Trophoblast cell (in vitro differentiated cells and primary cell): ENCODE measurements around the gene DLD.

Experiments used
- DNase-seq, 2 donors: peaks; one replicate each; pipeline ENCODE4 v3.0.0-alpha.2; 2016
- H2AFZ ChIP-seq: 2 replicates; pipeline ENCODE4 v1.6.1; 2013; ENCODE audit warnings: low read length, moderate library complexity, mild to moderate bottlenecking; ENCODE audit not compliant: insufficient read depth, poor library complexity
- H2AK5ac ChIP-seq: 2 replicates; pipeline ENCODE4 v1.6.1; 2013; ENCODE audit warnings: mild to moderate bottlenecking, low read length
- H2BK120ac ChIP-seq: 2 replicates; pipeline ENCODE4 v1.6.1; 2013; ENCODE audit warnings: low read length, mild to moderate bottlenecking, moderate library complexity; ENCODE audit not compliant: insufficient read depth, poor library complexity
- H2BK12ac ChIP-seq: 2 replicates; pipeline ENCODE4 v1.6.1; 2013; ENCODE audit warnings: mild to moderate bottlenecking, low read length, moderate library complexity
- H2BK5ac ChIP-seq: 2 replicates; pipeline ENCODE4 v1.6.1; 2013; ENCODE audit warnings: low read length, low read depth, moderate library complexity, mild to moderate bottlenecking; ENCODE audit not compliant: poor library complexity
- H3K14ac ChIP-seq: 2 replicates; pipeline ENCODE4 v1.6.1; 2013; ENCODE audit warnings: mild to moderate bottlenecking, low read length
- H3K18ac ChIP-seq: 2 replicates; pipeline ENCODE4 v1.6.1; 2013; ENCODE audit warnings: mild to moderate bottlenecking, low read length
- H3K23ac ChIP-seq: 2 replicates; pipeline ENCODE4 v1.6.1; 2013; ENCODE audit warnings: low read length
- H3K27ac ChIP-seq: 2 replicates; pipeline ENCODE4 v1.5.1; 2013; ENCODE audit warnings: low read depth, mild to moderate bottlenecking, inconsistent platforms, low read length, moderate library complexity
- H3K27me3 ChIP-seq: 2 replicates; pipeline ENCODE4 v1.6.1; 2013; ENCODE audit warnings: inconsistent platforms, mild to moderate bottlenecking, low read length, moderate library complexity; ENCODE audit not compliant: insufficient read depth
- H3K36me3 ChIP-seq, 2 experiments: 1 replicate in 1 of 2; 2 replicates in 1 of 2; pipeline ENCODE4 v1.6.1; 2013; ENCODE audit warnings: low read length in 2 of 2, mild to moderate bottlenecking in 2 of 2, moderate library complexity in 1 of 2; ENCODE audit not compliant: insufficient read depth in 2 of 2, control insufficient read depth in 1 of 2
- H3K4ac ChIP-seq: 2 replicates; pipeline ENCODE4 v1.6.1; 2013; ENCODE audit warnings: low read depth, mild to moderate bottlenecking, low read length, moderate library complexity
- H3K4me1 ChIP-seq, 2 experiments: 1 replicate in 1 of 2; 2 replicates in 1 of 2; pipeline ENCODE4 v1.6.1; 2013; ENCODE audit warnings: low read length in 2 of 2, mild to moderate bottlenecking in 2 of 2, moderate library complexity in 1 of 2; ENCODE audit not compliant: insufficient read depth in 2 of 2, control insufficient read depth in 1 of 2
- H3K4me2 ChIP-seq: 2 replicates; pipeline ENCODE4 v1.6.1; 2013; ENCODE audit warnings: inconsistent platforms, mild to moderate bottlenecking, low read length, moderate library complexity
- H3K4me3 ChIP-seq: 2 replicates; pipeline ENCODE4 v1.5.1; 2013; ENCODE audit warnings: mild to moderate bottlenecking, low read depth, low read length, inconsistent platforms
- H3K79me1 ChIP-seq: one replicate; pipeline ENCODE4 v1.6.1; 2013; ENCODE audit warnings: low read length
- H3K79me2 ChIP-seq: 2 replicates; pipeline ENCODE4 v1.6.1; 2013; ENCODE audit warnings: low read length, mild to moderate bottlenecking; ENCODE audit not compliant: control insufficient read depth, insufficient read depth, poor library complexity
- H3K9ac ChIP-seq: 2 replicates; pipeline ENCODE4 v1.6.1; 2013; ENCODE audit warnings: mild to moderate bottlenecking, low read length
- H3K9me3 ChIP-seq: 2 replicates; pipeline ENCODE4 v1.6.1; 2013; ENCODE audit warnings: low read depth, mild to moderate bottlenecking, control low read depth, inconsistent platforms, low read length; ENCODE audit not compliant: insufficient read depth
- H4K12ac ChIP-seq: 2 replicates; pipeline ENCODE4 v1.6.1; 2013; ENCODE audit warnings: low read depth, mild to moderate bottlenecking, low read length, moderate library complexity
- H4K8ac ChIP-seq: 2 replicates; pipeline ENCODE4 v1.6.1; 2013; ENCODE audit warnings: low read depth, mild to moderate bottlenecking, low read length, moderate library complexity
- H4K91ac ChIP-seq: one replicate; pipeline ENCODE4 v1.6.1; 2013; ENCODE audit warnings: low read depth, mild to moderate bottlenecking, low read length, moderate library complexity
- WGBS: extraction: QIAGEN DNeasy Blood & Tissue Kit; methylation state at CpG from one replicate; pipeline ENCODE4 v1.1.7; 2013; ENCODE audit warnings: missing lambda C conversion rate; ENCODE audit not compliant: insufficient read length, insufficient coverage; ENCODE audit errors: extremely low coverage; 5-methylcytosine and 5-hydroxymethylcytosine counted together

The DLD gene

GRCh38 chr7:107865956-107866775 is 24.8 kb upstream of the DLD start:
- Histone ChIP-seq H2BK120ac (no peak overlapping the region), H3K4ac (no peak overlapping the region), H4K91ac (no peak overlapping the region), H4K12ac (no peak overlapping the region), H3K9me3 (no peaks in the 10 kb centered on the region), H3K4me2 (no peak overlapping the region), H4K8ac (no peak overlapping the region), H3K23ac (no peak overlapping the region), H2AFZ (no peak overlapping the region), H3K27me3 (no peaks in the 10 kb centered on the region), H2BK12ac (no peak overlapping the region), H3K14ac (no peak overlapping the region), H3K9ac (no peak overlapping the region), H3K18ac (no peak overlapping the region), H2AK5ac (no peak overlapping the region), H3K79me2 (no peaks in the 10 kb centered on the region), H3K36me3 (no peaks in the 10 kb centered on the region), H3K4me1 (no peaks in the 10 kb centered on the region), H3K79me1 (no peaks in the 10 kb centered on the region), H2BK5ac (no peak overlapping the region), H3K27ac (no peak overlapping the region), H3K4me3 (no peak overlapping the region)
- no CpG with 5 or more reads among the region's 1 CpG for WGBS
- DNase-seq: no peak

GRCh38 chr7:107867858-107868466 is 23.0 kb upstream of the DLD start:
- no peak overlapping the region for H3K4ac ChIP-seq
- H3K4me3 ChIP-seq: no peak overlapping the region
- H3K79me2 ChIP-seq: no peaks in the 10 kb centered on the region
- no peak overlapping the region for H2AK5ac ChIP-seq
- no peak overlapping the region for H4K8ac ChIP-seq
- no peak overlapping the region for H3K4me2 ChIP-seq
- no peak overlapping the region for H3K23ac ChIP-seq
- H3K27ac ChIP-seq: no peak overlapping the region
- peaks cover 2% of the 10 kb centered on the region for H3K9me3 ChIP-seq
- H3K79me1 ChIP-seq: no peaks in the 10 kb centered on the region
- H2BK120ac ChIP-seq: no peak overlapping the region
- H3K27me3 ChIP-seq: no peaks in the 10 kb centered on the region
- H4K12ac ChIP-seq: no peak overlapping the region
- H3K14ac ChIP-seq: no peak overlapping the region
- no peak overlapping the region for H3K18ac ChIP-seq
- H2AFZ ChIP-seq: no peak overlapping the region
- H2BK5ac ChIP-seq: no peak overlapping the region
- no CpG with 5 or more reads among the region's 3 CpGs for WGBS
- H3K9ac ChIP-seq: no peak overlapping the region
- no peaks in the 10 kb centered on the region for H3K4me1 ChIP-seq
- H3K36me3 ChIP-seq: no peaks in the 10 kb centered on the region
- no peak overlapping the region for H4K91ac ChIP-seq
- no peak for DNase-seq
- no peak overlapping the region for H2BK12ac ChIP-seq

- Histone ChIP-seq H3K18ac (no peak overlapping the region), H3K4me1 (no peaks in the 10 kb centered on the region), H3K36me3 (no peaks in the 10 kb centered on the region), H3K4me2 (no peak overlapping the region), H3K23ac (no peak overlapping the region), H4K12ac (no peak overlapping the region), H3K14ac (no peak overlapping the region), H3K27ac (no peak overlapping the region), H4K8ac (no peak overlapping the region), H3K4me3 (no peak overlapping the region), H3K79me2 (no peaks in the 10 kb centered on the region), H2BK120ac (no peak overlapping the region), H3K9me3 (peaks cover 2% of the 10 kb centered on the region), H2BK5ac (no peak overlapping the region), H2AFZ (no peak overlapping the region), H4K91ac (no peak overlapping the region), H3K9ac (no peak overlapping the region), H2BK12ac (no peak overlapping the region), H2AK5ac (no peak overlapping the region), H3K4ac (no peak overlapping the region), H3K79me1 (no peaks in the 10 kb centered on the region), H3K27me3 (no peaks in the 10 kb centered on the region)
- no CpG with 5 or more reads among the region's 5 CpGs for WGBS
- no peak for DNase-seq
Measured at GRCh38 chr7:107870427-107871000, 20.5 kb upstream of the DLD start.

GRCh38 chr7:107874111-107874510 is 16.9 kb upstream of the DLD start:
- Histone ChIP-seq H2BK5ac (no peak overlapping the region), H4K8ac (no peak overlapping the region), H3K9me3 (peaks cover 2% of the 10 kb centered on the region), H2BK120ac (no peak overlapping the region), H3K18ac (no peak overlapping the region), H3K14ac (no peak overlapping the region), H3K23ac (no peak overlapping the region), H3K4me3 (no peak overlapping the region), H4K91ac (no peak overlapping the region), H2AFZ (no peak overlapping the region), H2AK5ac (no peak overlapping the region), H3K79me1 (no peaks in the 10 kb centered on the region), H3K4ac (no peak overlapping the region), H3K9ac (no peak overlapping the region), H2BK12ac (no peak overlapping the region), H3K79me2 (no peaks in the 10 kb centered on the region), H3K27me3 (no peaks in the 10 kb centered on the region), H3K36me3 (no peaks in the 10 kb centered on the region), H4K12ac (no peak overlapping the region), H3K4me2 (no peak overlapping the region), H3K27ac (no peak overlapping the region), H3K4me1 (no peaks in the 10 kb centered on the region)
- no peak for DNase-seq
- WGBS: no CpG with 5 or more reads among the region's 2 CpGs
